Endometrium (tissue), 2 donors: ENCODE measurements around the gene PLTP.
"Not testable (repeated sequence)": the region's sequence is repeated elsewhere in the genome, so short reads cannot be mapped to it uniquely, and the experiment has no call there.

Source experiments
- FAIRE-seq: peaks from 2 replicates; lab custom pipeline; 2012; peaks lifted over from hg19 to GRCh38; lab: Jason Lieb, UNC
- donor health status: control.
- donor health status: control.

PLTP gene

GRCh38 chr20:45911486-45912343 is at the start of gene PLTP:
PLTP (minus strand) TSS chr20:45912155; CDS start chr20:45911452, 703 bp downstream.
- no peak for FAIRE-seq

- no peak for FAIRE-seq
Measured at GRCh38 chr20:45959956-45960630, 48.1 kb upstream of the PLTP start.

DNA sequence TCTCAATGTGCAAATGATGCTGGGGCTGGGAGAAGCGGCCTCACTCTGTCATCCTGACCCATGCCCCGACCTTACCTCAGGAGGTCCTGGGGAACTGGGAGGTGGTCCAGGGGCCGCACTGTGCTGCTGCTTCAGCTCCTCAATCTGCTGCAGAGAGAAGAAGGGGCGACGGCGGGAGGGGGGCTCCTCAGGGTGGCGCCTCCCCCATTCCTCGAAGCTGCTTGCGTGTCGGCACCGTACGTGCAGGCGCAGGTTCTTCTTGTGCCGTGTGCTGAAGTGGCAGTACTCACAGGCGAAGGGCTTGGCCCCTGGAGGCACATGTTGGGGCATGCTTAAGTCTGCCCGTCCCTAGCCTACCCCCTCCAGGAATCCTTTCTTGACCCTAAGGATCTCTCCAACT is 47.2 kb upstream of the PLTP start:
- FAIRE-seq = no peak

- no peak for FAIRE-seq
Measured at GRCh38 chr20:45958593-45958992, 46.6 kb upstream of the PLTP start.

GRCh38 chr20:45957021-45957941 is 45.3 kb upstream of the PLTP start:
- no peak for FAIRE-seq

- not testable (repeated sequence) for FAIRE-seq
Measured at GRCh38 chr20:45956326-45956725, 44.4 kb upstream of the PLTP start.

GRCh38 chr20:45953672-45954071 is 41.7 kb upstream of the PLTP start:
- no peak for FAIRE-seq

DNA sequence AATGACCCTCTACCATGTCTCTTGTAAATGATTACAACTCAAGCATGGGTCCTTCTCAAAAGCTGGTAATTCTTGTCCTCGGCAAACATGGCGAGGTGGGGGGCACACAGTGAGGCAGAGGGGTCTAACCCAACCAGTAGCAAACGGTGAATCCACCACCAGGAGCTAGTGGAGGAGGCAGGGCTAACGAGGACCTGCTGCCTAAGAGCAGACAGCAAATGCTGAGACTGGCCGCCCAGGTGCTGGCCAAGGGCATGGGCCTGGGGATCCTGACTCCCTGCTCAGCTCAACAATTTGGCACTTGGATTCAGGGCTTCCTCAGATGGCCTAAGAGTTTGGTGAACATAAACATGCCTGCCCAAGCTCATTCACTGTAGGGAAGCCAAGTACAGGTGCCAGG is 40.9 kb upstream of the PLTP start:
- no peak for FAIRE-seq

- FAIRE-seq = no peak
Measured at GRCh38 chr20:45951925-45952834, 40.2 kb upstream of the PLTP start.

DNA sequence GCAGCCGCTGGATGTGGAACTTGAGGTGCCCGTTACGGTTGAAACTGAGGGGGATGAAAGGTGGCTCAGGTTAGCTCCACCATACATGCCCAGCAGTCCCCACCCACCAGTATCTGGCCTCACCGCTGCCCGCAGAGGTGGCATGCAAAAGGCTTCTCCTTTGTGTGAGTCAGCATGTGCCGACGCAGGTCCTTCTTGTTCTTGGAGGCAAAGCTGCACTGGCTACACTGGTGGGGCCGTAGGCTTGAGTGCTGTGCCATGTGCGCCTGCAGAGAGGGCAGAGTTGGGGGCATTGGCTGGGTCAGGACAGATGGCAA is 38.3 kb upstream of the PLTP start:
- FAIRE-seq = no peak

GRCh38 chr20:45949542-45950329 is 37.8 kb upstream of the PLTP start:
- FAIRE-seq = no peak

DNA sequence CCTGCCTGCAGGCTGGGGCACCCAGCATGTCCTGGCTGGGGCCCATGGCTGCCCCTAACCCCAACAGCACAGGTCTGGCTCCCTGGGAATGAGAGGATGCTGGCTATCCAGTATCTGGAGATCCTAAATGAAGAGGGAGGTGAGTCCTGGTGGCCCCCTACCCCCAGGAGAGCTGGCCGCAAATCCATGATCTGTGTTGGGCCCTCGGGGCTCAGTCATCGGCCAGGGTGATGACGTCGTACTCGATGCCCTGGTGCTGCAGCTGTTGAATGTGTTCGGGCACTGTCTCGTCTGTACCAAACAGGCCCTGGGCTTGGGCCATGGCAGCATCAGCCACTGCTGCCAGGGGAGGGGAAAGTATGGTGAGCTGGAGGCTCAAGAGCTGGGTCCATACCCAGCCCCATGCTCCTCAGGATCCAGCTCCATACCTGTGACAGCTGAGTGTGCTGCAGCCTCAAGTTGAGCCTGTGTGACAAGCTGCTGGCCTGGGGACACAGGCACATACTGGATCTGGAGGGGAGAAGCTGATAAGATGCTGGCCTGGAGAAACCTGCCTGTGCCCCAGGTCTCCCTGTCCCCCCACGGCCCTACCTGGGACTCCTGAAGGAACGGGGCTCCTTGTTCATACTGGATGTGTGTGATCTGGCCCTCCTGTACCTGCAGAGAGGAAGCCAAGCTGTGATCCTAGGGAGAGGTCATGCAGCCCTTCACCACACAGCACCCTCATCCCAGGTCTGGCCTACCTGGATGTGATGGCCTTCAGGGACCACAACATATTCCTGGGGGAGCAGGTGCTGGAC is 37.0 kb upstream of the PLTP start:
- no peak for FAIRE-seq

- no peak for FAIRE-seq
Measured at GRCh38 chr20:45948261-45948733, 36.3 kb upstream of the PLTP start.

DNA sequence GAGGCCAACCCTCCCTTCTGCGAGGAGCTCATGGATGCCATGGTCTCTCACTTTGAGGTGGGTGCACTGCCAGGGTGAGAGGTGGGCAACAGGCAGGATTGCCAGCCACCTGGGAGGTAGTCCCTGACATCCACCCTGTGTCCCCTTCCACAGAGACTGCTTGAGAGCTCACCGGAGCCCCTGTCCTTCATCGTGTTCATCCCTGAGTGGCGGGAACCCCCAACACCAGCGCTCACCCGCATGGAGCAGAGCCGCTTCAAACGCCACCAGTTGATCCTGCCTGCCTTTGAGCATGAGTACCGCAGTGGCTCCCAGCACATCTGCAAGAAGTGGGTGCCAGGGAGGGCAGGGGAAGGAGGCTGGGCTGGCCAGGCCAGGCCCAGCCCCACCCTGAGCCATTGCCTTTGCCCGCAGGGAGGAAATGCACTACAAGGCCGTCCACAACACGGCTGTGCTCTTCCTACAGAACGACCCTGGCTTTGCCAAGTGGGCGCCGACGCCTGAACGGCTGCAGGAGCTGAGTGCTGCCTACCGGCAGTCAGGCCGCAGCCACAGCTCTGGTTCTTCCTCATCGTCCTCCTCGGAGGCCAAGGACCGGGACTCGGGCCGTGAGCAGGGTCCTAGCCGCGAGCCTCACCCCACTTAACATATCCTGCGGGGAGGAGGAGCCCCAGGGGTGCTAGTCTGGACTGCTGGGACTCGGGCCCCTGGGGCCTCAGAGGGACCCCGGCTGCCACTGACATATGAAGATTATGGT is 35.3 kb upstream of the PLTP start:
- FAIRE-seq = no peak

DNA sequence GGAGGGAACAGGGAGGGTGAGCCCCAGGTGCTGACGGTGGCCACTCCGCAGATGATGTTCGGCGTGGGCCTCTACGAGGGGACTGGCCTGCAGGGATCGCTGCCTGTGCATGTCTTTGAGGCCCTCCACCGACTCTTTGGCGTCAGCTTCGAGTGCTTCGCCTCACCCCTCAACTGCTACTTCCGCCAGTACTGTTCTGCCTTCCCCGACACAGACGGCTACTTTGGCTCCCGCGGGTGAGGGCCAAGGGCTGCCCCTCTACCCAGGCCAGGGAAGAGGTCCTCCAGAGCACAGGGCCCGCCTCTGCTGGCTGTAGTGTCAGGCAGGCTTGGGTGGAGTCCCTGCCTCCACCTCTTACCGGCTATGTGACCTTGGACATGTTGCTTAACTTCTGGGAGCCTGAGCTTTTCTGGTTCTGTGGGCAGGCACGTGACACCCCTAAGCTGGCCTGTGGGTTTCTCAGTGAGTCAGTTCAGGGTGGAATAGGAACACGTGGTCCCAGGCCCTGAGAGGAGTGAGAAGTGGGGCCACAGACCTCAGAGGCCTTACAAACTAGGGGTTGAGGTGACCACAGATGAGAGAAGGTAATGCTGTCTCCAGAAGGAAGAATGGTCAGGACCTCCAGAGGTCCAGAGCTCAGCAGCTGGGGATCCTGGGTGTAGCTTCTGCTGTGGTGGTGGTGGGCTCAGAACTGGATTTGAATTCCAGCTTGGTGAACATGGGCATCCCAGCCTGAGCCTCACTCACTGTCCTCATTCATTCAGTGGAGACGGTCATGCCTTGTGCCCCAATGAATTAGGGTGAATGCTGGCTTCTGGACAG is 34.4 kb upstream of the PLTP start:
- FAIRE-seq = no peak

DNA sequence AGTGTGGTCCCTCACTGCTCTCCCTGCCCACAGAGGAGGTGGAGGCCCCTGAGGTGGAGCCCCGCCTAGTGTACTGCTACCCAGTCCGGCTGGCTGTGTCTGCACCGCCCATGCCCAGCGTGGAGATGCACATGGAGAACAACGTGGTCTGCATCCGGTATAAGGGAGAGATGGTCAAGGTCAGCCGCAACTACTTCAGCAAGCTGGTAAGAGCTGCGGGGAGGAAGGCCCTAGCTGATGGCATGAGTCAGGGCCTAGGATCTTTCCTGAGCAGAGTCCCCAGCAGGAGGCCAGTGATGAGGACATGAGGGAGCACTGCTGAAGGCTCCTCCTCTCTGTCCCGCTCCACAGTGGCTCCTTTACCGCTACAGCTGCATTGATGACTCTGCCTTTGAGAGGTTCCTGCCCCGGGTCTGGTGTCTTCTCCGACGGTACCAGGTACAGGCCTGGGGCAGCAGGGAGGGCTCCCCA is 33.8 kb upstream of the PLTP start:
- FAIRE-seq = no peak

DNA sequence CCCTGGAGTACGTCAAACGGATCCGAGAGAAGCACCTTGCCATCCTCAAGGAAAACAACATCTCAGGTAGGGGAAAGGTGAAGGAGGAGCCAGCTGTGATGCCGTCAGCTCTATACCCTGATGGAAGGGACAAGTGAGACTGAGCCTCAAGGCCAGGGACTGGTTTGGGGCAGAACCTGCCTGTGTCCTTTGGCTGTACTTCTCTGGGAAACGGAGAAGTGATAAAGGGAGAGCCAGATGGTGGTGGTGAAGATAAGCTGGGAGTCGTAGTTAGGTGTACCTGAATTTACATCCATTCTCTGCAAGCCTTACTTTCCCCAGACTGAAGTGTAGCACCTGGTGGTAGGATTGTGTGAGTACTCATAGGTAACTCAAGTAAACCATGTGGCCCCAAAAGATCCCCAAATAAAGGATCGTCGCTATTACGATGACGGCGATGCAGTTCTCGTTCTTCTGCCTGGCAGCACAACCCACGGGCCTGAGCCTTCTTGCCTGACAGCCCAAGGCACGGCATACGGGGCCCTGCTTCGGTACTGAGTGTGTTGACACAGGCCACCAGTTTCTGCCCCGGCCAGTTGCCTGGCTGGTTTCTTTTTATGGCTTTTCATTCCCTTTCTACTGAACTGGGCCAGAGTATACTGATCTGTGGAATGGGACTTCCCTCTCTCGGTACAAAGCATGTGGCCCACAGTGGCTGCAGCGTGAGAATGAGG is 33.2 kb upstream of the PLTP start:
- FAIRE-seq = no peak
